Mononuclear cell (primary cell): ENCODE results near the gene CBX8. TPM values are rescaled to one million over a fixed set of nuclear protein-coding genes. Genes with fewer than 3 reads are reported as not detected.

Source experiments
- total RNA-seq: library from RNA; depleted of rRNA; stranded (reverse); fragments of >200 nt; gene quantifications from one replicate; pipeline ENCODE4 v1.2.3, GENCODE V29; 2012

CBX8 gene
- total RNA-seq, 1 donor: 1.2 TPM

Other genes with a start within 250 kb of the CBX8 start
- under 0.01 TPM for gene RBFOX3, start 186.0 kb downstream of the CBX8 start, total RNA-seq
- not detected for gene ENPP7, start 66.1 kb downstream of the CBX8 start, total RNA-seq
- gene CBX2, start 18.9 kb downstream of the CBX8 start, total RNA-seq: under 0.01 TPM
- 77.2 TPM for gene CBX4, start 42.4 kb upstream of the CBX8 start, total RNA-seq
- gene TBC1D16, start 238.8 kb upstream of the CBX8 start, total RNA-seq: 0.52 TPM
- gene CCDC40, start 239.6 kb upstream of the CBX8 start, total RNA-seq: 0.84 TPM